HEK293 (cell line): ENCODE results near the gene SAMD11.

Source experiments
- CTCF ChIP-seq: fragments of 450-650 bp; formaldehyde crosslinking; IDR thresholded peaks from 2 replicates; pipeline ENCODE4 v1.5.1; 2016; ENCODE audit warnings: missing biosample characterization, missing genetic modification characterization
- EGR2 ChIP-seq: fragments of 450-650 bp; formaldehyde crosslinking; IDR thresholded peaks from 2 replicates; pipeline ENCODE4 v1.5.1; 2016; ENCODE audit warnings: low read depth, missing biosample characterization, missing genetic modification characterization
- ELK4 ChIP-seq: IDR thresholded peaks from 2 replicates; pipeline ENCODE4 v1.6.1; 2011; ENCODE audit warnings: mild to moderate bottlenecking, low read depth, low read length, borderline replicate concordance
- RBAK ChIP-seq: fragments of 450-650 bp; formaldehyde crosslinking; IDR thresholded peaks from 2 replicates; pipeline ENCODE4 v1.5.1; 2016; ENCODE audit warnings: missing biosample characterization, missing genetic modification characterization
- REPIN1 ChIP-seq: fragments of 450-650 bp; formaldehyde crosslinking; IDR thresholded peaks from 2 replicates; pipeline ENCODE4 v1.5.1; 2017; ENCODE audit warnings: missing biosample characterization, missing genetic modification characterization, low read depth
- REST ChIP-seq: fragments of 450-650 bp; formaldehyde crosslinking; IDR thresholded peaks from 2 replicates; pipeline ENCODE4 v1.5.1; 2016; ENCODE audit warnings: missing biosample characterization, missing genetic modification characterization
- ZBTB26 ChIP-seq: fragments of 450-650 bp; formaldehyde crosslinking; optimal IDR thresholded peaks from 2 replicates; pipeline ENCODE3; 2016; ENCODE audit warnings: missing biosample characterization, mild to moderate bottlenecking, missing genetic modification characterization
- ZNF121 ChIP-seq: fragments of 450-650 bp; formaldehyde crosslinking; IDR thresholded peaks from 2 replicates; pipeline ENCODE4 v1.5.1; 2016; ENCODE audit warnings: missing biosample characterization, missing genetic modification characterization
- ZNF16 ChIP-seq: fragments of 450-650 bp; formaldehyde crosslinking; IDR thresholded peaks from 2 replicates; pipeline ENCODE4 v1.5.1; 2016; ENCODE audit warnings: low read depth, missing biosample characterization, missing genetic modification characterization
- ZNF580 ChIP-seq: fragments of 450-650 bp; formaldehyde crosslinking; IDR thresholded peaks from 2 replicates; pipeline ENCODE4 v1.5.1; 2016; ENCODE audit warnings: missing biosample characterization, missing genetic modification characterization
- ZXDB ChIP-seq: fragments of 450-650 bp; formaldehyde crosslinking; IDR thresholded peaks from 2 replicates; pipeline ENCODE4 v1.5.1; 2016; ENCODE audit warnings: missing biosample characterization, missing genetic modification characterization

- TF ChIP-seq REST (tag by site-specific recombination), result no peak
- TF ChIP-seq RBAK (tag by site-specific recombination), result no peak
- TF ChIP-seq REPIN1 (tag by site-specific recombination), result no peak
- peak; percentile 64 for TF ChIP-seq CTCF (tag by site-specific recombination)
- TF ChIP-seq EGR2 (tag by site-specific recombination), result no peak
- 0 out of 2 replicates have a peak, but pooled peaks have one; percentile 10 for TF ChIP-seq ZNF121 (tag by site-specific recombination)
- 0 out of 2 replicates have a peak, but pooled peaks have one; percentile 23 for TF ChIP-seq ZXDB (tag by site-specific recombination)
- no peak for TF ChIP-seq ZNF580 (tag by site-specific recombination)
- peak; percentile 49 for TF ChIP-seq ZBTB26 (tag by site-specific recombination)
- no peak for TF ChIP-seq ELK4
- no peak for TF ChIP-seq ZNF16 (tag by site-specific recombination)
Measured at GRCh38 chr1:941015-941587, 17.4 kb downstream of the SAMD11 start.
